ENCODE results near the gene IGFBPL1.

DNA sequence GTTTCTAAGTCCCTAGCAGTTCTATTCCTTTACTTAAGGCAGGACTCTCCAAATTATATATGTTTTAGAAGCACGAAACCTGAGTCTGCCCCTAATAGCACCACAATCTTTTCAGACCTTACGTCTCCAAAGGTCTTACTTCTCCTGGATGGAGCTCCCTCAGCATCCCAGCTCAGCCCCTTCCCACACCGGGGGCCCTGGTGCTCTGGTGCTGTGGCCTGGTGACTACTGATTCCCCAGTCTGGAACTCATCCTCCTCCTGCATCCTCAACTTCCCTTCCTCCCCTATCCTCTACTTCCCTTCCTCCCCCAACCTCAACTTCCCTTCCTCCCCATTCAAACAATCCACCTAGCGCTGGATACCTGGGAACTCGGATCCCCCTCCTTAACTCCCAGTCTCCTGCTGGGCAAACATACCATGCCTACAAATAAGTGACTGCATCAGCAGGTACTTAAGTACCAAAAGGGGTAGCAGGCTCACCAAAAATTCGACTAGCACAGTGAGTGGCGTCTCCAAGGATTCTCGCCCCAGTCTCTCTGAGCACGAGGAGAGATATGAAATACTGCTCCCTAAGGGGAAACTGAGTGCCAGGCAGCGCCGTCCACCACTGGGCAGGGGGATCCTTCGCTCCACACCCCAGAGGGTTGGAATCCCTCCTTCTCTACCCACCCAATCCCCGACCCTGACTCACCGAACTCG is 831 bp downstream of the IGFBPL1 start:
- TF ChIP-seq, protein P1, sequence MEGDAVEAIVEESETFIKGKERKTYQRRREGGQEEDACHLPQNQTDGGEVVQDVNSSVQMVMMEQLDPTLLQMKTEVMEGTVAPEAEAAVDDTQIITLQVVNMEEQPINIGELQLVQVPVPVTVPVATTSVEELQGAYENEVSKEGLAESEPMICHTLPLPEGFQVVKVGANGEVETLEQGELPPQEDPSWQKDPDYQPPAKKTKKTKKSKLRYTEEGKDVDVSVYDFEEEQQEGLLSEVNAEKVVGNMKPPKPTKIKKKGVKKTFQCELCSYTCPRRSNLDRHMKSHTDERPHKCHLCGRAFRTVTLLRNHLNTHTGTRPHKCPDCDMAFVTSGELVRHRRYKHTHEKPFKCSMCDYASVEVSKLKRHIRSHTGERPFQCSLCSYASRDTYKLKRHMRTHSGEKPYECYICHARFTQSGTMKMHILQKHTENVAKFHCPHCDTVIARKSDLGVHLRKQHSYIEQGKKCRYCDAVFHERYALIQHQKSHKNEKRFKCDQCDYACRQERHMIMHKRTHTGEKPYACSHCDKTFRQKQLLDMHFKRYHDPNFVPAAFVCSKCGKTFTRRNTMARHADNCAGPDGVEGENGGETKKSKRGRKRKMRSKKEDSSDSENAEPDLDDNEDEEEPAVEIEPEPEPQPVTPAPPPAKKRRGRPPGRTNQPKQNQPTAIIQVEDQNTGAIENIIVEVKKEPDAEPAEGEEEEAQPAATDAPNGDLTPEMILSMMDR (IDR thresholded peaks at IDR 0.05), result no peak
- no peak for TF ChIP-seq EP300 (IDR thresholded peaks at IDR 0.05)

Data from stomach (tissue), 4 donors.